AG09309 (cell line): ENCODE measurements around the gene KCNG2.

Source experiments
- DNase-seq: peaks from one replicate; pipeline ENCODE4 v3.0.0-alpha.2; 2010; ENCODE audit warnings: low read depth
- H3K4me3 ChIP-seq: 2 replicates; pipeline ENCODE4 v1.5.1; 2011; ENCODE audit warnings: mild to moderate bottlenecking, low read depth, low read length, moderate library complexity; ENCODE audit not compliant: control insufficient read depth
- CTCF ChIP-seq: IDR thresholded peaks from 2 replicates; pipeline ENCODE4 v1.5.1; 2011; ENCODE audit warnings: mild to moderate bottlenecking, low read depth, low read length, inconsistent platforms; ENCODE audit not compliant: insufficient read depth, control insufficient read depth; ENCODE audit errors: missing control alignments

Gene KCNG2

GRCh38 chr18:79753391-79753851 lies 44.3 kb upstream of the KCNG2 start:
- DNase-seq, result no peak
- no peak overlapping the region for H3K4me3 ChIP-seq
- no peak for TF ChIP-seq CTCF

GRCh38 chr18:79754022-79754761 lies 43.5 kb upstream of the KCNG2 start:
- H3K4me3 ChIP-seq, result no peak overlapping the region
- DNase-seq, result no peak
- no peak for TF ChIP-seq CTCF

DNA sequence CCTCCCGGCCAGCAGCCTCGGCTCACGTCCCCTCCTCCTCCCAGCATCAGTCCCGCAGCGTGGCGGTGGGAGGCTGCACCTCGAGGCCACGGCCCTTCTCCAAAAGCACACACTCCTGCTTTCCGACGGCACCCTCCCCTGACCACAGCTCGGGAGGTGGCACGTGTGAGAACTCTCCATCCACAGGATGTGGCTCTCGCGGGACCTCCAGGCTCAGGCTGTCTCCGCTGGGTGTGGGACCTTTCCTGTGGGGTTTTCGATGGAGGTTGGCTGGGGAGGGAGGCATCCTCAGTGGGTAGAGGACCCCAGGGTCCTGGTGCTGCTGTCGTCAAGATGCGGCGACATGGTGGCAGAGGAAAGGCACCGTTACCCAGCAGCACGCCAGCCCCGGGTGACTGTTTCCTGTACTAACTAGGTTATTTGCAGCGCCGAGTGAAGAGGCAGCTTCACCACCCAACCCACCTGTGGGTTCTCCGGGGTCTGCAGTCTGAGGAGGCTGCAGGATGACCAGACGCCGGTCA lies 42.8 kb upstream of the KCNG2 start:
- DNase-seq, result no peak
- no peak overlapping the region for H3K4me3 ChIP-seq
- no peak for TF ChIP-seq CTCF

DNA sequence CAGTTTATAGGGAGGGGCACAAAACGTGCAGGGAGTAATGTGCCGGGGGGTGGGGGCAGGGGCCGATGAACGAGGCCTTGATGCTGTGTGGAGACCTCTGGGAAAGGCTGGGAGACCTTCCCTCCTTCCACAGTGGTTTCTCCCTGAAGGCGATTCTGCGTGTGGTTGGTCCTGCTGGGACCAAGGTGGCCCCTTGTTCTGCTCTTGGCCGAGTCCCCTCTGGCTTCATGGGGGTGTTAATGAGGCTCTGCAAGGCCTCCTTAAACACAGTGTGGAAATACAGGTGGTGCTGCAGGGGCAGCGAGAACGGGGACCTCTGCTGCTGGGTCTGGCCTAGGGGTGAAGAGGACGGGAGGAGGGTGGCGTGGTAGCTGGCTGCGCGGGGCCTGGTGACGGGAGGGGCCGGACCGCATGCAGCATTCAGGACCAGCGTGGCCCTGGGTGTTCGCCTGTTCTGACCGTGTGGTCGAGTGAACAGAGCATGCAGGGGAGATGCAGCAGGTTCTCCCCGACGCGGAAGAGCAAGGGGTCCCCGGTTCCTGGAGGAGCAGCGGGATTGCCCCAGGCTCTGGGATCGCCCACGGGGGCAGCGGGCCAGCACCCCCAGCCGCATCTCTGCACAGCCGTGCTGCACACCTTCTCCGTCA lies 42.1 kb upstream of the KCNG2 start:
- no peak overlapping the region for H3K4me3 ChIP-seq
- no peak for DNase-seq
- no peak for TF ChIP-seq CTCF

DNA sequence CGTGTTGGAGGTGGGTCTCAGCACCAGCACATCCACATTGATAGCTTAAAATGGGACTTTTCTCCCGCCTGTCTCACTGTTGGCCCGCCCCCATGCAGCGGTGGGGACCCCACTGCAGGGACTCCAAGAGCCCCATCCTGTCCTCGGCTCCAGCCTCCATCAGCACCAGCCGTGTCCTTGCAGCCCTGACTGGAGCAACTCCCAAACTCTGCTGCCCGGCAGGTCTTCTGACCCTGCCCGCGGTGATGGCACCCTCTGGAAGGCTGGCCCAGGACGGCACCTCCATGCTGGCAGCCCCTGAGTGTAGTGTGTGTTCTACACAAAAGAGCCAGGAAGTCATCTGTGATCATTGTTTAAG lies 41.6 kb upstream of the KCNG2 start:
- DNase-seq, result no peak
- no peak overlapping the region for H3K4me3 ChIP-seq

DNA sequence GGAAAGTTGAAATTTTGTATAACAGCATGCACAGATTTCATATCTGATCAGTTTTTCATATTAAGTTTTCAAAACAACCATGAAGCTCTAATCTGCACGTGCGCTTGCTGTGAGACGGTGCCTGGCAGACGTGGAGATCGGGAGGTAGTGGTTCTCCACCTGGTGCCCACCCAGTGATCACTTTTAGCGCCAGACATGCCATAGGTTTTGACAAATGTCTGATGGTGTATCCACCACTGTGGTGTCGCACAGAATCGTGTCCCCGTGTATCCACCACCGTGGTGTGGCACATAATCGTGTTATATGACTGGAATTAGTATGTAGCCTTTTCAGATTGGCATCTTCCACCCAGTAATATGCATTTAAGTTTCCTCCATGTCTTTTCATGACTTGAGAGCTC lies 40.9 kb upstream of the KCNG2 start:
- DNase-seq, result no peak
- no peak overlapping the region for H3K4me3 ChIP-seq
- no peak for TF ChIP-seq CTCF

More for the DNA sequence above, 41.6 kb upstream of the KCNG2 start:
- TF ChIP-seq CTCF, result no peak
